Thymus (tissue), 11 donors: ENCODE measurements around the gene LMO7. TPM values are rescaled to one million over a fixed set of nuclear protein-coding genes. Genes with fewer than 3 reads are reported as not detected.

Source experiments
- DNase-seq, 9 donors: peaks; one replicate each; pipeline ENCODE4 v3.0.0-alpha.2; 2013; ENCODE audit warnings: low spot score in 9 of 9, low read depth in 6 of 9, missing footprints in 1 of 9
- H3K27ac ChIP-seq, 2 donors: one replicate each; pipeline ENCODE4 v1.5.1; 2013; ENCODE audit warnings: control low read depth in 1 of 2, low read depth in 1 of 2, low read length in 1 of 2, mild to moderate bottlenecking in 1 of 2, moderate library complexity in 1 of 2
- H3K27me3 ChIP-seq, 2 donors: one replicate each; pipeline ENCODE4 v1.5.1; 2013; ENCODE audit warnings: low read length in 1 of 2; ENCODE audit not compliant: control insufficient read depth in 2 of 2, insufficient read depth in 1 of 2
- H3K36me3 ChIP-seq, 2 donors: one replicate each; pipeline ENCODE4 v1.5.1; 2013; ENCODE audit warnings: low read length in 1 of 2, mild to moderate bottlenecking in 1 of 2, moderate library complexity in 1 of 2; ENCODE audit not compliant: control insufficient read depth in 2 of 2, insufficient read depth in 2 of 2
- H3K4me1 ChIP-seq, 2 donors: one replicate each; pipeline ENCODE4 v1.5.1; 2013; ENCODE audit warnings: low read length in 2 of 2; ENCODE audit not compliant: control insufficient read depth in 2 of 2, insufficient read depth in 2 of 2
- H3K4me3 ChIP-seq, 2 donors: one replicate each; pipeline ENCODE4 v1.5.1; 2013; ENCODE audit warnings: low read length in 2 of 2, control low read depth in 1 of 2, mild to moderate bottlenecking in 1 of 2
- H3K9me3 ChIP-seq, 2 donors: one replicate each; pipeline ENCODE4 v1.5.1; 2013; ENCODE audit warnings: low read length in 1 of 2, mild to moderate bottlenecking in 1 of 2; ENCODE audit not compliant: control insufficient read depth in 2 of 2, insufficient read depth in 1 of 2
- WGBS: extraction: QIAGEN DNeasy Blood & Tissue Kit; methylation state at CpG from one replicate; pipeline ENCODE4 v1.1.7; 2013; 5-methylcytosine and 5-hydroxymethylcytosine counted together
- polyA plus RNA-seq: library from polyadenylated mRNA; stranded (reverse); fragments of 200-250 nt; gene quantifications from one replicate; pipeline ENCODE4 v1.2.3, GENCODE V29; 2013
- total RNA-seq: library from RNA; stranded (reverse); fragments of 120-200 nt; gene quantifications from one replicate; pipeline ENCODE4 v1.2.4, GENCODE V29; 2013
- donor health status: healthy.

The LMO7 gene
- total and polyA plus RNA-seq, 2 donors: 50.8 to 59.7 TPM

- WGBS: 89% methylated on average over 2 of the region's 2 CpGs
- peak overlapping the region in 1 of 2 donors; percentile 14 for H3K4me3 ChIP-seq
- peaks cover 16 to 17% of the 10 kb centered on the region in 2 donors for H3K4me1 ChIP-seq
Measured at GRCh38 chr13:75764251-75764925, 128.3 kb downstream of the LMO7 start.

GRCh38 chr13:75764926-75765310 is 128.8 kb downstream of the LMO7 start:
- Histone ChIP-seq H3K4me3 (no peak overlapping the region), H3K27me3 (no peaks in the 10 kb centered on the region), H3K27ac (no peak overlapping the region), H3K36me3 (no peaks in the 10 kb centered on the region), H3K4me1 (peaks cover 12% of the 10 kb centered on the region in 2 donors), H3K9me3 (peaks cover 0 to 1% of the 10 kb centered on the region in 2 donors)
- no peak for DNase-seq
- 96% methylated on average over 3 of the region's 3 CpGs for WGBS

More at GRCh38 chr13:75764251-75764925, 128.3 kb downstream of the LMO7 start:
- no peak overlapping the region for H3K27ac ChIP-seq
- DNase-seq: no peak
- H3K27me3 ChIP-seq: no peaks in the 10 kb centered on the region
- peaks cover 0 to 1% of the 10 kb centered on the region in 2 donors for H3K9me3 ChIP-seq
- H3K36me3 ChIP-seq: no peaks in the 10 kb centered on the region

- Histone ChIP-seq H3K36me3 (no peaks in the 10 kb centered on the region), H3K4me3 (no peak overlapping the region), H3K27me3 (no peaks in the 10 kb centered on the region), H3K9me3 (no peaks in the 10 kb centered on the region), H3K27ac (no peak overlapping the region), H3K4me1 (peaks cover 3 to 9% of the 10 kb centered on the region in 2 donors)
- DNase-seq: no peak
- 50% methylated on average over 2 of the region's 2 CpGs for WGBS
Measured at GRCh38 chr13:75766636-75767035, 130.5 kb downstream of the LMO7 start.

- 87% methylated on average over 1 of the region's 1 CpG for WGBS
- no peak overlapping the region for H3K4me3 ChIP-seq
Measured at GRCh38 chr13:75769141-75769905, 133.2 kb downstream of the LMO7 start.

GRCh38 chr13:75770164-75770563 is 134.0 kb downstream of the LMO7 start:
- Histone ChIP-seq H3K27ac (no peak overlapping the region), H3K9me3 (no peaks in the 10 kb centered on the region), H3K36me3 (no peaks in the 10 kb centered on the region), H3K27me3 (no peaks in the 10 kb centered on the region), H3K4me1 (peaks cover 0 to 4% of the 10 kb centered on the region in 2 donors), H3K4me3 (no peak overlapping the region)
- WGBS: 100% methylated on average over 1 of the region's 1 CpG
- no peak for DNase-seq

More at GRCh38 chr13:75769141-75769905, 133.2 kb downstream of the LMO7 start:
- Histone ChIP-seq H3K4me1 (peaks cover 0 to 4% of the 10 kb centered on the region in 2 donors), H3K27ac (no peak overlapping the region), H3K9me3 (no peaks in the 10 kb centered on the region), H3K36me3 (no peaks in the 10 kb centered on the region), H3K27me3 (no peaks in the 10 kb centered on the region)
- no peak for DNase-seq

- no peak for DNase-seq
Measured at GRCh38 chr13:75770592-75771011, 134.5 kb downstream of the LMO7 start.

GRCh38 chr13:75771226-75771625 is 135.1 kb downstream of the LMO7 start:
- Histone ChIP-seq H3K4me3 (no peak overlapping the region), H3K27ac (no peak overlapping the region), H3K4me1 (no peaks in the 10 kb centered on the region), H3K36me3 (no peaks in the 10 kb centered on the region), H3K27me3 (no peaks in the 10 kb centered on the region), H3K9me3 (no peaks in the 10 kb centered on the region)
- 96% methylated on average over 1 of the region's 1 CpG for WGBS
- DNase-seq: no peak

More at GRCh38 chr13:75770592-75771011, 134.5 kb downstream of the LMO7 start:
- WGBS: 96% methylated on average over 3 of the region's 3 CpGs
- Histone ChIP-seq H3K4me1 (no peaks in the 10 kb centered on the region), H3K27ac (no peak overlapping the region), H3K4me3 (no peak overlapping the region), H3K9me3 (no peaks in the 10 kb centered on the region), H3K27me3 (no peaks in the 10 kb centered on the region), H3K36me3 (no peaks in the 10 kb centered on the region)

- Histone ChIP-seq H3K27ac (no peak overlapping the region), H3K4me1 (no peaks in the 10 kb centered on the region), H3K27me3 (no peaks in the 10 kb centered on the region), H3K36me3 (no peaks in the 10 kb centered on the region), H3K4me3 (no peak overlapping the region), H3K9me3 (no peaks in the 10 kb centered on the region)
- no peak for DNase-seq
Measured at GRCh38 chr13:75771818-75772217, 135.7 kb downstream of the LMO7 start.

GRCh38 chr13:75774176-75774575 is 138.0 kb downstream of the LMO7 start:
- Histone ChIP-seq H3K4me1 (no peaks in the 10 kb centered on the region), H3K4me3 (no peak overlapping the region), H3K27me3 (no peaks in the 10 kb centered on the region), H3K9me3 (no peaks in the 10 kb centered on the region), H3K27ac (no peak overlapping the region), H3K36me3 (no peaks in the 10 kb centered on the region)
- DNase-seq: no peak
- WGBS: 97% methylated on average over 1 of the region's 1 CpG
